Activated T-cell treated with anti-CD3 and anti-CD28 coated beads, Interleukin-2, amount 50 U/mL, for 1 hour (primary cell): ENCODE results near the gene POGLUT2.
"Not testable (repeated sequence)": the region's sequence is repeated elsewhere in the genome, so short reads cannot be mapped to it uniquely, and the experiment has no call there.

Experiments used
- DNase-seq: peaks from one replicate; pipeline ENCODE4 v3.0.0-alpha.2; 2020

Gene POGLUT2

GRCh38 chr13:102800145-102801041 is 1.6 kb upstream of the POGLUT2 start:
- peak; percentile 86 for DNase-seq

- no peak for DNase-seq
Observed at GRCh38 chr13:102799426-102800144, 809 bp upstream of the POGLUT2 start.

GRCh38 chr13:102793611-102794355 is 5.0 kb downstream of the POGLUT2 start:
- no peak for DNase-seq

GRCh38 chr13:102792396-102792795 is 6.4 kb downstream of the POGLUT2 start:
- DNase-seq: no peak

GRCh38 chr13:102788683-102789082 is 10.1 kb downstream of the POGLUT2 start:
- DNase-seq: no peak

- DNase-seq: no peak
Observed at GRCh38 chr13:102784483-102784882, 14.3 kb downstream of the POGLUT2 start.

GRCh38 chr13:102781591-102781990 is 17.2 kb downstream of the POGLUT2 start:
- DNase-seq: no peak

- DNase-seq: not testable (repeated sequence)
Observed at GRCh38 chr13:102780656-102781055, 18.1 kb downstream of the POGLUT2 start.

GRCh38 chr13:102779436-102780159 is 19.2 kb downstream of the POGLUT2 start:
- no peak for DNase-seq

GRCh38 chr13:102777736-102778135 is 21.0 kb downstream of the POGLUT2 start:
- no peak for DNase-seq

GRCh38 chr13:102776271-102776670 is 22.5 kb downstream of the POGLUT2 start:
- no peak for DNase-seq

GRCh38 chr13:102774591-102775520 is 23.9 kb downstream of the POGLUT2 start:
- DNase-seq: no peak

- no peak for DNase-seq
Observed at GRCh38 chr13:102774214-102774568, 24.6 kb downstream of the POGLUT2 start.

GRCh38 chr13:102773441-102774213 is 25.1 kb downstream of the POGLUT2 start, which contains the start of gene TEX30:
TEX30 (minus strand) TSS chr13:102773786; CDS start chr13:102770026, 3,760 bp downstream.
- DNase-seq: peak; percentile 90

GRCh38 chr13:102772042-102772425 is 26.7 kb downstream of the POGLUT2 start:
- DNase-seq: no peak

GRCh38 chr13:102771298-102772041 is 27.3 kb downstream of the POGLUT2 start:
- DNase-seq: no peak

- no peak for DNase-seq
Observed at GRCh38 chr13:102770435-102770834, 28.3 kb downstream of the POGLUT2 start.

GRCh38 chr13:102769679-102770078 is 29.1 kb downstream of the POGLUT2 start:
- no peak for DNase-seq

GRCh38 chr13:102768909-102769308 is 29.9 kb downstream of the POGLUT2 start:
- no peak for DNase-seq

- DNase-seq: no peak
Observed at GRCh38 chr13:102763741-102764140, 35.0 kb downstream of the POGLUT2 start.
